Activated naive CD8-positive, alpha-beta T cell (primary cell): Measurements from ENCODE around the gene CCL16.
"Not testable (repeated sequence)": the region's sequence is repeated elsewhere in the genome, so short reads cannot be mapped to it uniquely, and the experiment has no call there.

Experiments
- H3K27ac Mint-ChIP-seq: one replicate; pipeline ENCODE4 v1.8.0; 2021; ENCODE audit warnings: mixed read lengths
- H3K27me3 Mint-ChIP-seq: one replicate; pipeline ENCODE4 v1.8.0; 2021; ENCODE audit warnings: mixed read lengths
- H3K36me3 Mint-ChIP-seq: one replicate; pipeline ENCODE4 v1.8.0; 2021; ENCODE audit warnings: mixed read lengths
- H3K4me1 Mint-ChIP-seq: one replicate; pipeline ENCODE4 v1.8.0; 2021; ENCODE audit warnings: low read depth, mixed read lengths
- H3K4me3 Mint-ChIP-seq: one replicate; pipeline ENCODE4 v1.8.0; 2021; ENCODE audit warnings: mild to moderate bottlenecking, mixed read lengths
- H3K9me3 Mint-ChIP-seq: one replicate; pipeline ENCODE4 v1.8.0; 2021; ENCODE audit warnings: low read depth, mixed read lengths

Gene CCL16

GRCh38 chr17:35972945-35973332, 8.4 kb downstream of the CCL16 start:
- H3K9me3 Mint-ChIP-seq: no peaks in the 10 kb centered on the region
- no peak overlapping the region for H3K27ac Mint-ChIP-seq
- peaks cover 4% of the 10 kb centered on the region for H3K27me3 Mint-ChIP-seq
- H3K4me3 Mint-ChIP-seq: no peak overlapping the region
- no peaks in the 10 kb centered on the region for H3K4me1 Mint-ChIP-seq
- no peaks in the 10 kb centered on the region for H3K36me3 Mint-ChIP-seq

DNA sequence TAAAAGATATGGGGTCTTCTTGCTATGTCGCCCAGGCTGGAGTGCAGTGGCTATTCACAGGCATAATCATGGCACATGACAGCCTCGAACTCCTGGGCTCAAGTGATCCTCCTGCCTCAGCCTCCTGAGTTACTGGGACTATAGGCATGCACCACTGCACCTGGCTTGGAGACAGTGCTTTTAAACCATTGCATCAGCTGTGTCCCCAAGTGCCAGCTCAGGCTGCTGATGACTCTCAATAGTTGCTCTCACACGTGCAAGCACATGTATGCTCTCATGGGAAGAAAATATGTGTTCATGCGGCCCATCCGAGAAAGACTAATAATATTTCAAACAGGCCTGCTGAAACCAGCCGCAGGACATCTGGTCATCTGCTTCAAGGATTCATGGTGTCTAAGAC, 8.8 kb downstream of the CCL16 start:
- no peak overlapping the region for H3K4me3 Mint-ChIP-seq
- H3K27ac Mint-ChIP-seq: no peak overlapping the region
- H3K27me3 Mint-ChIP-seq: peaks cover 4% of the 10 kb centered on the region
- no peaks in the 10 kb centered on the region for H3K36me3 Mint-ChIP-seq
- no peaks in the 10 kb centered on the region for H3K9me3 Mint-ChIP-seq
- H3K4me1 Mint-ChIP-seq: no peaks in the 10 kb centered on the region

- Mint-ChIP-seq H3K27ac (no peak overlapping the region), H3K9me3 (no peaks in the 10 kb centered on the region)
Measured at GRCh38 chr17:35972066-35972465, 9.2 kb downstream of the CCL16 start.

GRCh38 chr17:35969558-35970380, 11.5 kb downstream of the CCL16 start:
- no peaks in the 10 kb centered on the region for H3K27me3 Mint-ChIP-seq
- H3K4me3 Mint-ChIP-seq: no peak overlapping the region
- H3K4me1 Mint-ChIP-seq: no peaks in the 10 kb centered on the region
- H3K9me3 Mint-ChIP-seq: no peaks in the 10 kb centered on the region
- H3K27ac Mint-ChIP-seq: no peak overlapping the region
- no peaks in the 10 kb centered on the region for H3K36me3 Mint-ChIP-seq

More at GRCh38 chr17:35972066-35972465, 9.2 kb downstream of the CCL16 start:
- H3K4me1 Mint-ChIP-seq: no peaks in the 10 kb centered on the region
- peaks cover 4% of the 10 kb centered on the region for H3K27me3 Mint-ChIP-seq
- H3K36me3 Mint-ChIP-seq: no peaks in the 10 kb centered on the region
- no peak overlapping the region for H3K4me3 Mint-ChIP-seq

DNA sequence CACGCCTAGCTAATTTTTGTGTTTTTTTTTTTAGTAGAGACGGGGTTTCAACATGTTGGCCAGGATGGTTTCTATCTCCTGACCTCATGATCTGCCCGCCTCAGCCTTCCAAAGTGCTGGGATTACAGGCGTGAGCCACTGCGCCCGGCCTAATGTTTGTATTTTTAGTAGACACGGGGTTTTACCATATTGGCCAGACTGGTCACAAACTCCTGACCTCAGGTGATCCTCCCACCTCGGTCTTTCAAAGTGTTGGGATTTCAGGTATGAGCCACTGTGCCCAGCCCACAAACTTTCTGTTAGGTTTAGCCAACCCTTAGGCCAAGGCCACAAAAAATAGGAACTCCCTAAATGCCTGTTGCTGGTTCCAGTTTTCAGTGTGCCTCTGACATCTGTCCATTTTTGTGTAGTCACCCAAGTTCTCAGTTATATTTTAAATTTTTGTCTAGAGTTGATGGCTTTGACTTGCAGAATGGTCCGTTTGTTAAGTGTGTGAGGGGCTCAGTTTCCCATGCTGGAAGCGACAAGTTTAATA, 12.7 kb downstream of the CCL16 start:
- Mint-ChIP-seq H3K36me3 (no peaks in the 10 kb centered on the region), H3K9me3 (no peaks in the 10 kb centered on the region), H3K4me1 (no peaks in the 10 kb centered on the region), H3K27ac (no peak overlapping the region), H3K27me3 (no peaks in the 10 kb centered on the region), H3K4me3 (no peak overlapping the region)

DNA sequence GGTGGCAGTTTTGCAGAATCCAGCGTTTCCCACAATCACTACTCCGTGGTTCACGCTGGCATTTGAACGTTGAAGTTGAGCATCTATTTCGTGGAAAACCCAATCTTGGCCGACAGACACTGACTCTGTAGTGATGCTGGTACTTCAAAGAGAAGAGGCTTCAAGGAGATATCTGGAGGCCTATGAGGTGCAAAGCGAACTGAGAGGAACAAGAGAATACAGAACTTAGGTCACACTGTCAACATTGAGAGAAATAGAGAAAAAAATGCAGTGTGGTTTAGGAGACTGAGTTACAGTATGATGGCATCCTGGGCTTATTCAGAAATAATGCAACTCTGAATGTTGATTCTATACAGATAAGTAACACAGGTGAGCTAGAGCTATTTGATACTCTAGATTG, 16.0 kb downstream of the CCL16 start:
- Mint-ChIP-seq H3K9me3 (no peaks in the 10 kb centered on the region), H3K27ac (no peak overlapping the region), H3K27me3 (no peaks in the 10 kb centered on the region), H3K36me3 (no peaks in the 10 kb centered on the region), H3K4me3 (no peak overlapping the region), H3K4me1 (no peaks in the 10 kb centered on the region)

GRCh38 chr17:35963663-35964062, 17.6 kb downstream of the CCL16 start:
- Mint-ChIP-seq H3K4me1 (no peaks in the 10 kb centered on the region), H3K27ac (no peak overlapping the region), H3K36me3 (no peaks in the 10 kb centered on the region), H3K4me3 (no peak overlapping the region), H3K27me3 (peaks cover 6% of the 10 kb centered on the region), H3K9me3 (no peaks in the 10 kb centered on the region)

DNA sequence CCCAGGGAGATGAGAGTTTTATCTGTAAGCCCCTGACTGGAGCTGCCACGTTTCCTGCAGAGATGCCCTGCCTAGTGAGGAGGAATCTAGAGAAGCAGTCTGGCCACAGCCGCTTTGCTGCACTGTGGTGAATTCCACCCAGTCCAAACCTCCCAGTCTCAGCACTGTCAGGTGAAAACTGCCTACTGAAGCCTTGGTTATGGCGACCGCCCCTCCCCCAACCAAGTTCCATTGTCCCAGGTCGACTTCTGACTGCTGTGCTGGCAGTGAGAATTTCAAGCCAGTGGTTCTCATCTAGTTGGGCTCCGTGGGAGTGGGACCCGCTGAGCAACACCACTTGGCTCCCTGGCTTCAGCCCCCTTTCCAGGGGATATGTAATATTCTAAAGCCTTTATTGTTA, 27.6 kb downstream of the CCL16 start:
- H3K27ac Mint-ChIP-seq: no peak overlapping the region
- no peaks in the 10 kb centered on the region for H3K9me3 Mint-ChIP-seq
- H3K36me3 Mint-ChIP-seq: no peaks in the 10 kb centered on the region
- H3K4me1 Mint-ChIP-seq: no peaks in the 10 kb centered on the region
- no peak overlapping the region for H3K4me3 Mint-ChIP-seq
- H3K27me3 Mint-ChIP-seq: peaks cover 6% of the 10 kb centered on the region

DNA sequence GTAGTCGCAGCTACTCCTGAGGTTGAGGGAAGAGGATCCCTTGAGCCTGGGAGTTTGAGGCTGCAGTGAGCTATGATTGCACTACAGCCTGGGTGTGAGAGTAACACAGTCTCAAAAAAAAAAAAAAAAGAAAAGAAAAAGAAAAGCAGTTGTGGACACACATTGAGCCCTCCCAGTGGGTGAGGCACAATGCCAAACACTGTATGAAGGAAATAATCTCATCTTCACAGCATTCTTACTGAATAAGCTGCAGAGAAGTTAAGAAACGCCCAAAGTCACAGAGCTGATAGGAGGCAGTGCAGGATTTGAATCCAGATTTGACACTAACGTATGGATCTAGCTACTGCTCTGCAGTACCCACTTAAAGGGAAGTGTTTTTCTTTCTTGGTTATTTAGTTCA, 31.9 kb downstream of the CCL16 start:
- no peaks in the 10 kb centered on the region for H3K9me3 Mint-ChIP-seq
- H3K27me3 Mint-ChIP-seq: no peaks in the 10 kb centered on the region
- H3K4me3 Mint-ChIP-seq: no peak overlapping the region
- H3K36me3 Mint-ChIP-seq: no peaks in the 10 kb centered on the region
- no peaks in the 10 kb centered on the region for H3K4me1 Mint-ChIP-seq
- no peak overlapping the region for H3K27ac Mint-ChIP-seq

DNA sequence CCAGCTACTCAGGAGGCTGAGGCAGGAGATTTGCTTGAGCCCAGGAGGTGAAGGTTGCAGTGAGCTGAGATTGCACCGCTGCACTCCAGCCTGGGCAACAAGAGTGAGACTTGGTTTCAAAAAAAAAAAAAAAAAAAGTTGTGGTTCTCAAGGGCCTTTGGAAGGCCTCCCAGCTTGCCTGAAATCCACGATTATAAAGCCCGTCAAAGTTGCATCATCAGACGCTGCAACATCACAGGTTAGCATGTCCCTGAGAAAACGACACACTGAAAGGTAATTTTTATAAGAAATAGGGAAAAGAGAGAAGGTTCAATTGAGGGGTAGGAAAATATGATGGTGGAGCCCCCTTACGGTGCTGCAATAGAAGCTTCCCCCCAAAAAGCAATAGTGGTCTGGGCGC, 33.2 kb downstream of the CCL16 start:
- Mint-ChIP-seq H3K27me3 (no peaks in the 10 kb centered on the region), H3K9me3 (no peaks in the 10 kb centered on the region), H3K27ac (no peak overlapping the region), H3K4me1 (no peaks in the 10 kb centered on the region), H3K4me3 (no peak overlapping the region), H3K36me3 (no peaks in the 10 kb centered on the region)

GRCh38 chr17:35947156-35947585, 34.1 kb downstream of the CCL16 start:
- H3K27me3 Mint-ChIP-seq: no peaks in the 10 kb centered on the region
- H3K4me1 Mint-ChIP-seq: no peaks in the 10 kb centered on the region
- no peak overlapping the region for H3K27ac Mint-ChIP-seq
- no peak overlapping the region for H3K4me3 Mint-ChIP-seq
- no peaks in the 10 kb centered on the region for H3K36me3 Mint-ChIP-seq
- no peaks in the 10 kb centered on the region for H3K9me3 Mint-ChIP-seq

DNA sequence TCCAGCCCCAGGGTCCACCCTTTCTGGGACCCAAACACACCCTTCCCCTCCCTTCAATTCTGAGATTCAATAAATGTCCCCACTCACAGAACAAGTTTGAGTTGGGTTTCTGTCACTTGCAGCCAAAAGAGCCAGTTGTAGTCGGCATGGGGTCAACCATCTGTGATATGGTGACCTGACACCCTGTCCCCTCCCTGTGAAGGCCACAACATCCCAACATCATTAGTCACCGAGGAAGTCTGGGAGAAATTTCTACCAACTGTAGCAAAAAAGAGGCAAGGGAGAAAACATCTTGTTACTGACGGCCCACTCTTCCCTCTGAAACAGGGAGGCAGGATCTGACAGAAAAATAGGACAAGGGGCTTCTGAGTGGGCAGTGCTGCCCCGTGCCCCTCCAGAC, 37.1 kb downstream of the CCL16 start:
- Mint-ChIP-seq H3K4me3 (no peak overlapping the region), H3K36me3 (no peaks in the 10 kb centered on the region), H3K27me3 (no peaks in the 10 kb centered on the region), H3K4me1 (no peaks in the 10 kb centered on the region), H3K27ac (no peak overlapping the region), H3K9me3 (no peaks in the 10 kb centered on the region)

- Mint-ChIP-seq H3K27me3 (no peaks in the 10 kb centered on the region), H3K27ac (no peak within 1 kb of the TSS)
Measured at GRCh38 chr17:35943537-35943936, 37.8 kb downstream of the CCL16 start, which contains the start of gene LYZL6. Gene LYZL6, minus strand, starts transcription at chr17:35943713. Its CDS starts 4,357 bp downstream, at chr17:35939356.

DNA sequence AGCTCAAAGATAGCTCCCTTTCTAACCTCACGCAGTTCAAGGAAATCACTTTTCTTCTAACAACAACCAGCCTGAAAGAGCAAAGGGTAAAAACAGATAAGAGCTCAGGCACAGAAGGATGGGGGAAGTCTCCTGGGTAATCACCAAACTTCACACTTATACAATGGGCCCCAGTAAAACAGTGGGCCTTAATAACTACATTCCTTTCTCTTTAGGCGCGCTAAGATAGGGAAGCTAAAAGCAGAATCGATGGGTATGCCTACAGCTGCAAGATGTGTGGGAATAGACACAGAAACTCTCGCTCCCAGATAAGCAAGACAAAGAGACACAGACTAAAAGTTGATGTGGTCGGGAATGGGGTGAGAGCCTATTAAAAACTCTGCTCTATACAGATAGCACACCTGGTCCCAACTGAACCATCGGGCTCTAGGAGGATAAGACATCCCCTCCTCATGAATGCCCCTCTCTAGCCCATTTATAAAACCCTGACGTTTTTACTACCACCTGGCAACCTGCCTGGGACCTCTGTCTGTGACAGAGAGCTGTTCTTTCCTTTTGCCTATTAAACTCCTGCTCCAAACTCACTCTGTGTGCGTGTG, 38.6 kb downstream of the CCL16 start:
- no peaks in the 10 kb centered on the region for H3K9me3 Mint-ChIP-seq
- H3K27me3 Mint-ChIP-seq: no peaks in the 10 kb centered on the region
- H3K4me3 Mint-ChIP-seq: no peak overlapping the region
- no peaks in the 10 kb centered on the region for H3K4me1 Mint-ChIP-seq
- H3K27ac Mint-ChIP-seq: no peak overlapping the region
- no peaks in the 10 kb centered on the region for H3K36me3 Mint-ChIP-seq

More at GRCh38 chr17:35943537-35943936, 37.8 kb downstream of the CCL16 start, which contains the start of gene LYZL6:
- no peaks in the 10 kb centered on the region for H3K9me3 Mint-ChIP-seq
- H3K4me3 Mint-ChIP-seq: no peak within 1 kb of the TSS
- H3K4me1 Mint-ChIP-seq: no peaks in the 10 kb centered on the region
- no peaks in the 10 kb centered on the region for H3K36me3 Mint-ChIP-seq

DNA sequence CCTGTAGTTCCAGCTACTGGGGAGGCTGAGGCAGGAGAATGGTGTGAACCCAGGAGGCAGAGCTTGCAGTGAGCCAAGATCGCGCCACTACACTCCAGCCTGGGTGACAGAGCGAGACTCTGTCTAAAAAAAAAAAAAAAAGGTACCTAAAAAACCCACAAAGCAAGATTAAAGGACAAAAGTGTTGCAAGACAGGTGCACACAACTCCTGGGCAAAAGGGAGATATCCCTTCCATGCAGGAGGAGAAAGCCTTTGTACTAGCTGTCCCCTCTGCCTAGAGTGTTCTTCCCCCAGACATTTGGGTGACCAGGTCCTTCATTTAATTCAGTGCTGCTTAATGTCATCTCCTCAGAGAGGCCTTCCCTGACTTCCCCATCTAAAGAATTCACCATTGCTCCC, 42.8 kb downstream of the CCL16 start:
- not testable (repeated sequence) for H3K4me1 Mint-ChIP-seq, H3K36me3 Mint-ChIP-seq, H3K27me3 Mint-ChIP-seq, H3K9me3 Mint-ChIP-seq, H3K4me3 Mint-ChIP-seq, H3K27ac Mint-ChIP-seq
